ENCODE results near the gene CACNB4.

- TF ChIP-seq POLR2A (IDR thresholded peaks at IDR 0.05) = no peak
- TF ChIP-seq, protein P1, sequence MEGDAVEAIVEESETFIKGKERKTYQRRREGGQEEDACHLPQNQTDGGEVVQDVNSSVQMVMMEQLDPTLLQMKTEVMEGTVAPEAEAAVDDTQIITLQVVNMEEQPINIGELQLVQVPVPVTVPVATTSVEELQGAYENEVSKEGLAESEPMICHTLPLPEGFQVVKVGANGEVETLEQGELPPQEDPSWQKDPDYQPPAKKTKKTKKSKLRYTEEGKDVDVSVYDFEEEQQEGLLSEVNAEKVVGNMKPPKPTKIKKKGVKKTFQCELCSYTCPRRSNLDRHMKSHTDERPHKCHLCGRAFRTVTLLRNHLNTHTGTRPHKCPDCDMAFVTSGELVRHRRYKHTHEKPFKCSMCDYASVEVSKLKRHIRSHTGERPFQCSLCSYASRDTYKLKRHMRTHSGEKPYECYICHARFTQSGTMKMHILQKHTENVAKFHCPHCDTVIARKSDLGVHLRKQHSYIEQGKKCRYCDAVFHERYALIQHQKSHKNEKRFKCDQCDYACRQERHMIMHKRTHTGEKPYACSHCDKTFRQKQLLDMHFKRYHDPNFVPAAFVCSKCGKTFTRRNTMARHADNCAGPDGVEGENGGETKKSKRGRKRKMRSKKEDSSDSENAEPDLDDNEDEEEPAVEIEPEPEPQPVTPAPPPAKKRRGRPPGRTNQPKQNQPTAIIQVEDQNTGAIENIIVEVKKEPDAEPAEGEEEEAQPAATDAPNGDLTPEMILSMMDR (IDR thresholded peaks at IDR 0.05) = no peak
These were observed 264.9 kb downstream of the CACNB4 start for GRCh38 chr2:151833984-151834383.

Measured in breast epithelium (tissue), 3 donors.